Measurements from ENCODE around the gene WDFY2. TPM values are rescaled to one million over a fixed set of nuclear protein-coding genes. Genes with fewer than 3 reads are reported as not detected.
A peak's percentile ranks its signal among the peaks of the same experiment; 100 is the strongest.

WDFY2 gene
- total and polyA plus RNA-seq, 2 of the 13 experiments (the other 11 are each of a cell fraction or from before 2014, with no cell fraction given): 22.6 to 27.0 TPM

- TF ChIP-seq ZNF280D (CRISPR knock-in tag; IDR thresholded peaks at IDR 0.05) (peak; percentile 55; the same call in 1 of the 2 replicates), MZF1 (CRISPR knock-in tag; IDR thresholded peaks at IDR 0.05; ENCODE audit: borderline replicate concordance) (no peak), ZNF335 (CRISPR knock-in tag; IDR thresholded peaks at IDR 0.05) (0 out of 2 replicates have a peak, but pooled peaks have one; percentile 67), NONO (IDR thresholded peaks at IDR 0.05) (no peak), NONO (CRISPR knock-in tag; conservative IDR thresholded peaks at IDR 0.05) (no peak), ZFP36L1 (CRISPR knock-in tag; IDR thresholded peaks at IDR 0.05) (no peak), ZNF788 (CRISPR knock-in tag; IDR thresholded peaks at IDR 0.05; ENCODE audit: borderline replicate concordance) (no peak), HDAC6 (IDR thresholded peaks at IDR 0.05; ENCODE audit: low read depth, low read length) (no peak), SOX5 (CRISPR knock-in tag; IDR thresholded peaks at IDR 0.05; ENCODE audit: borderline replicate concordance) (peak; percentile 97), ZNF841 (CRISPR knock-in tag; IDR thresholded peaks at IDR 0.05; ENCODE audit: borderline replicate concordance) (no peak), LRRFIP1 (CRISPR knock-in tag; conservative IDR thresholded peaks at IDR 0.05) (no peak), TBX2 (CRISPR knock-in tag; IDR thresholded peaks at IDR 0.05; ENCODE audit: borderline replicate concordance) (peak; percentile 86; the same call in 1 of the 2 replicates), FLYWCH1 (CRISPR knock-in tag; IDR thresholded peaks at IDR 0.05) (no peak), ATF4 (CRISPR knock-in tag; IDR thresholded peaks at IDR 0.05) (no peak; a peak in 1 of 4 replicates), CERS6 (CRISPR knock-in tag; IDR thresholded peaks at IDR 0.05) (no peak), PPARG (CRISPR knock-in tag; conservative IDR thresholded peaks at IDR 0.05) (peak; percentile 93), FOXO4 (CRISPR knock-in tag; conservative IDR thresholded peaks at IDR 0.05) (no peak), TARDBP (CRISPR knock-in tag; IDR thresholded peaks at IDR 0.05) (peak; percentile 57), ZNF350 (CRISPR knock-in tag; IDR thresholded peaks at IDR 0.05; ENCODE audit: borderline replicate concordance, low read depth) (no peak)
Observed at GRCh38 chr13:51636349-51636890, 52.2 kb downstream of the WDFY2 start (continued).

Data from HepG2 (cell line).